Ovary (tissue), 9 donors: ENCODE results near the gene GARIN5A. TPM values are rescaled to one million over a fixed set of nuclear protein-coding genes. Genes with fewer than 3 reads are reported as not detected.

Experiments used
- DNase-seq, 5 donors: peaks; one replicate each; pipeline ENCODE4 v3.0.0-alpha.2; 2019 to 2020
- H3K27ac ChIP-seq, 2 donors: fragments of 200-600 bp; one replicate each; pipeline versions ENCODE4 v1.5.1 to v1.8.0; 2019 to 2022
- H3K27me3 ChIP-seq: fragments of 200-600 bp; one replicate; pipeline ENCODE4 v1.8.0; 2022
- H3K36me3 ChIP-seq: fragments of 200-600 bp; sonication (generic); one replicate; pipeline ENCODE4 v1.5.1; 2019
- H3K4me1 ChIP-seq: one replicate; pipeline ENCODE4 v1.8.1; 2013; ENCODE audit warnings: mild to moderate bottlenecking, moderate library complexity; ENCODE audit not compliant: insufficient read depth
- H3K4me3 ChIP-seq: fragments of 200-600 bp; sonication (generic); one replicate; pipeline ENCODE4 v1.5.1; 2017
- H3K9me3 ChIP-seq, 2 donors: fragments of 200-600 bp in 1 of 2; sonication (generic) in 1 of 2; one replicate each; pipeline versions ENCODE4 v1.5.1 to v1.8.1; 2013 to 2019; ENCODE audit warnings: mild to moderate bottlenecking in 1 of 2, moderate library complexity in 1 of 2
- CTCF ChIP-seq, 3 donors: fragments of 450-650 bp in 2 of 3; fragments of 200-600 bp in 1 of 3; IDR thresholded peaks; one replicate each; pipeline versions ENCODE4 v1.5.1 to v1.8.0; 2016 to 2022; ENCODE audit warnings: antibody characterized with exemption in 3 of 3, mild to moderate bottlenecking in 1 of 3
- EP300 ChIP-seq: sonication (generic); formaldehyde crosslinking; IDR thresholded peaks from one replicate; pipeline ENCODE4 v1.6.1; 2017; ENCODE audit warnings: antibody characterized with exemption
- POLR2A ChIP-seq: fragments of 450-650 bp; IDR thresholded peaks from one replicate; pipeline ENCODE4 v1.6.1; 2017; ENCODE audit warnings: antibody characterized with exemption, mild to moderate bottlenecking, moderate library complexity
- WGBS, 3 donors: extraction: QIAGEN DNeasy Blood & Tissue Kit in 1 of 3; methylation state at CpG; one replicate each; pipeline versions ENCODE4 v1.1.5 to v1.1.7; 2013 to 2017; 5-methylcytosine and 5-hydroxymethylcytosine counted together
- intact Hi-C, 4 donors: fragments of 100-400 bp; cut with DNase I; formaldehyde crosslinking; loops; one replicate each; pipeline versions ENCODE4 v1.11.0 to v1.15.1; 2022 to 2023
- polyA plus RNA-seq, 2 donors: library from polyadenylated mRNA; stranded (reverse); fragments of 200-250 nt in 1 of 2; fragments of 350-450 nt in 1 of 2; fragmentation: Illumina TruSeq in 1 of 2; extraction: RNeasy Lipid Tissue Mini Kit (QIAGEN cat#74804) in 1 of 2; gene quantifications; one replicate each; pipeline ENCODE4 v1.2.3, GENCODE V29; 2013 to 2014
- total RNA-seq, 7 donors: library from RNA; depleted of rRNA in 2 of 7; stranded (reverse); fragments of >200 nt in 2 of 7; fragmentation: NEBNext Ultra II Directional in 3 of 7; extraction: Animal tissue kit (Norgen Biotek cat#: 25700) in 3 of 7; gene quantifications; one replicate each; pipeline versions ENCODE4 v1.1.0 to v1.2.4, GENCODE V29; 2016 to 2023
- donor health status: DM: no; HTN: no; CAD: no; lungs with moderate emphysema.
- donor health status: DM: no; HTN: no; CAD: no.
- donor health status: Bipolar disorder and iron deficiency.
- donor health status: DM: yes; HTN: yes; CAD: no.
- donor health status: DM: no; HTN: no; CAD: no.
- donor health status: DM: yes; HTN: yes; CAD: no.

Gene GARIN5A
- total and polyA plus RNA-seq, 9 donors = 0.47 to 10.3 (median 3.3) TPM

- no peak for TF ChIP-seq EP300
- no peak for TF ChIP-seq CTCF (IDR thresholded peaks at IDR 0.05)
- Histone ChIP-seq H3K4me3 (no peak overlapping the region), H3K36me3 (no peaks in the 10 kb centered on the region), H3K4me1 (no peaks in the 10 kb centered on the region), H3K27ac (no peak overlapping the region), H3K27me3 (no peaks in the 10 kb centered on the region), H3K9me3 (no peaks in the 10 kb centered on the region)
- 90 to 95% (median 93%) methylated on average over 3 of the region's 3 CpGs for WGBS, 3 donors
- no peak for DNase-seq
- intact Hi-C loops = loop anchor here in 1 of 4 donors (10.0 kb wide), 1 partner anchor 88 kb away; the partner anchor contains the start of gene NAPSA
Observed at GRCh38 chr19:50453243-50453642, 23.4 kb downstream of the GARIN5A start.

- no peaks in the 10 kb centered on the region for H3K27me3 ChIP-seq
- WGBS, 3 donors = 36 to 44% (median 43%) methylated on average over 13 of the region's 13 CpGs
- H3K9me3 ChIP-seq = no peaks in the 10 kb centered on the region
- no peaks in the 10 kb centered on the region for H3K36me3 ChIP-seq
- no peak overlapping the region for H3K4me3 ChIP-seq
- no peak for TF ChIP-seq POLR2A
- no peak for TF ChIP-seq EP300
- TF ChIP-seq CTCF (IDR thresholded peaks at IDR 0.05) = no peak
- intact Hi-C loops = loop anchor here in 1 of 4 donors (10.0 kb wide), 1 partner anchor 86 kb away; the partner anchor contains the start of gene NAPSA
- H3K4me1 ChIP-seq = no peaks in the 10 kb centered on the region
- DNase-seq = no peak
- H3K27ac ChIP-seq = no peak overlapping the region
Observed at GRCh38 chr19:50451223-50451534, 25.5 kb downstream of the GARIN5A start.

GRCh38 chr19:50450369-50451222 is 26.1 kb downstream of the GARIN5A start:
- Histone ChIP-seq H3K4me1 (no peaks in the 10 kb centered on the region), H3K9me3 (no peaks in the 10 kb centered on the region), H3K4me3 (no peak overlapping the region), H3K36me3 (no peaks in the 10 kb centered on the region), H3K27ac (no peak overlapping the region), H3K27me3 (no peaks in the 10 kb centered on the region)
- no peak for DNase-seq
- no peak for TF ChIP-seq EP300
- TF ChIP-seq CTCF (IDR thresholded peaks at IDR 0.05) = no peak
- no peak for TF ChIP-seq POLR2A
- intact Hi-C loops = loop anchor here in 1 of 4 donors (10.0 kb wide), 1 partner anchor 86 kb away; the partner anchor contains the start of gene NAPSA
- WGBS, 3 donors = 52 to 63% (median 53%) methylated on average over 30 of the region's 30 CpGs

- TF ChIP-seq EP300 (no peak), POLR2A (no peak), CTCF (IDR thresholded peaks at IDR 0.05) (no peak)
- WGBS, 3 donors = 71 to 79% (median 74%) methylated on average over 14 of the region's 14 CpGs
- H3K4me3 ChIP-seq = no peak overlapping the region
Observed at GRCh38 chr19:50449236-50449899, 27.3 kb downstream of the GARIN5A start.

More at GRCh38 chr19:50449236-50449899, 27.3 kb downstream of the GARIN5A start:
- no peaks in the 10 kb centered on the region for H3K4me1 ChIP-seq
- H3K36me3 ChIP-seq = no peaks in the 10 kb centered on the region
- H3K27ac ChIP-seq = no peak overlapping the region
- H3K9me3 ChIP-seq = no peaks in the 10 kb centered on the region
- intact Hi-C loops = no loop called here
- no peaks in the 10 kb centered on the region for H3K27me3 ChIP-seq
- DNase-seq = no peak
